HPDE6-E6E7 (cell line): Measurements from ENCODE around the gene SCFD1.
"Not testable (repeated sequence)": the region's sequence is repeated elsewhere in the genome, so short reads cannot be mapped to it uniquely, and the experiment has no call there.

ENCODE experiments used
- DNase-seq: peaks from one replicate; pipeline ENCODE4 v3.0.0; 2011; ENCODE audit warnings: missing footprints; ENCODE audit errors: extremely low spot score

SCFD1 gene

DNA sequence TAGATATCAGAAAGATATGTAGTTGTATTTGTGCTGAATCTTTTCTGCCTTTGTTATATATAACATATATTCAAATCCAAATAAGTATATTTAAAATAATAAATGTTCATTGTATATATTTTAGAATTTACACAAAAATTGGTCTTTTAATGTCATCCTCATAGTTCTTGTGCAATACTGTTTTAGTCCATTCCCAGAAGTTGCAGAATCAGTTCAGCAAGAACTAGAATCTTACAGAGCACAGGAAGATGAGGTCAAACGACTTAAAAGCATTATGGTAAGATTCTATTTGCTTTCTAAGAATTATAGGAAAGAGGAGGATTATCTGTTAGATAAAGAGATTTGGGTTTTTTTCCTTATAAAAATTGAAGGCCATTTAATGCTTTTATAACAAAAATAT lies 51.0 kb downstream of the SCFD1 start:
- DNase-seq, result no peak

DNA sequence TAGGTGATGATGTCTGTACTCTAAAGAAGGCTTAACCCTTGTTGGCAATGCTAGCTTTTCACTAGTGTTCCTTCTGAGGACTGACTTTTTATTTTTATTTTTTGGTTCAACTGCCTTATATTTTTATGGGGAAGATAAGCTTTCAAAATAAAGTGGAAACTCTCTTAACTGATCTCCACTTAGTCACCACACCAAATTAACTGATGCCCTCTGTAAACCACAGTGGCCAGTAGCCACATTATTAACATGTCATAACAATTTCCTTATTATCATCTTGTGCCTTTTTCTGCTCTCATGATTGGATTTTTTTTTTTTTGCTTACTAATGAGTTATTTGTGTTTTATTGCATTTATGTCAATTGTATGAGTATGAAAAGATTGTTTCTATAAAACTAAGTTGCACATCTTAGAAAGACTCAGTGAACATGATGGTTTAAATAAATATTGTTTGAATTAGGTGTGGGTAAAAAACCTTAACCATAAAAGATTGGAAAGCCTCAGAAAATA lies 56.9 kb downstream of the SCFD1 start:
- DNase-seq, result no peak

DNA sequence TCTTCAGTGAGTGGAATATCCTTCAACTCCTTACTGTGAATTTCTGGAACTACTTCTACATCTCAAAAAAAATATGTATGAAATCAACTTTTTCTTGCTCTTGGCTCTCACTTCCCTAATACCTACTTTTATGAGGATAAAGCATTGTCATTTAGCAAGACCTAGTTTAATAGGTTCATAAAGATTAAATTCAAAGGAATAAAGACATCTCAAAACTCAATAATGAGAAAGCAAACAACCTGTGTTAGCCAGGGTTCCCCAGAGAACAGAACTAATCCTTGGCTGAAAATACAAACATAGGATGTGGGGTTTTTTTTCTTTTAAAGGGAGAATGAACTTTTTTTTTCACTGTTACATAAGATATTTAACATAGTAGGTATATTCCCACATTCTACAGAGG lies 57.9 kb downstream of the SCFD1 start:
- DNase-seq, result no peak

DNA sequence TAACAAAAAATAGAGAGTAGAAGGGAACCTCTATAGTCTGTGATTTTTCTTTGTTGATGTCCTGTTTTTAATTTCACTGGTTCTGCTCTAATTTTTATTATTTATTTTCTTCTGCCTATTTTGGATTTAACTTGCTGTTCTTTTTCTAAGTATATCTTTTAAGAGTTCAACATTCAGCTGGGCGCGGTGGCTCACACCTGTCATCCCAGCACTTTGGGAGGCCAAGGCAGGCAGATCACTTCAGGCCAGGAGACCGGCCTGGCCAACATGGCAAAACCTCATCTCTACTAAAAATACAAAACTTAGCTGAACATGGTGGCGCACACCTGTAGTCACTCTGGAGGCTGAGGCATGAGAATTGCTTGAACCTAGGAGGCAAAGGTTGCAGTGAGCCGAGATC lies 58.7 kb downstream of the SCFD1 start:
- DNase-seq, result not testable (repeated sequence)

DNA sequence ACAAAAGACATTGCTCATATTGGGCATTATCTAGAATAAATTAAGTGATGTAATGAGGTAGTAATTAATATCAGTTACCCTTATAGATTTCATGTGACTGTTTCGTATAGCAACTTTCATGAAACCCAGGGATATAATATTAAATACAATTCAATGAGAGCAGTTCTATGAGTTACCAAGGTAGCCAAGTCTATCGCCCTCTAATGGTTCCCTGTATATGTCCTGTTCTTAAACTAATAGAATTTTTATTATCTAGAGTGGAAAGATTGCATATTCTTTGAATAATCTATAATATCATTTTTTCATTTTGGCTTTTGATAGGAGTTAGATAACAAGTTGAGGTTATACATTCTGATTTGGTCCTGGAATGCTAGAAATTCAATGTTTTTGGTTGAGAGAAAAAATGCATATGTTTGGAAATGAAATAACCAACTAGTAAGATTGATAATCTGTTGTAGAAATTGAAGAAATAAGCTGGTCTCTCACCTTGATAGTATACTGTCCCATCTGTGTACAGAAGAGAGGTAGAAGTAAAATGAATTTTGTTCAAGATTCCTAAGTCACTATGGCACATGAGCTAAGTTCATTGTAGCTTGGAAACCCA lies 59.7 kb downstream of the SCFD1 start:
- DNase-seq, result peak; percentile 2

DNA sequence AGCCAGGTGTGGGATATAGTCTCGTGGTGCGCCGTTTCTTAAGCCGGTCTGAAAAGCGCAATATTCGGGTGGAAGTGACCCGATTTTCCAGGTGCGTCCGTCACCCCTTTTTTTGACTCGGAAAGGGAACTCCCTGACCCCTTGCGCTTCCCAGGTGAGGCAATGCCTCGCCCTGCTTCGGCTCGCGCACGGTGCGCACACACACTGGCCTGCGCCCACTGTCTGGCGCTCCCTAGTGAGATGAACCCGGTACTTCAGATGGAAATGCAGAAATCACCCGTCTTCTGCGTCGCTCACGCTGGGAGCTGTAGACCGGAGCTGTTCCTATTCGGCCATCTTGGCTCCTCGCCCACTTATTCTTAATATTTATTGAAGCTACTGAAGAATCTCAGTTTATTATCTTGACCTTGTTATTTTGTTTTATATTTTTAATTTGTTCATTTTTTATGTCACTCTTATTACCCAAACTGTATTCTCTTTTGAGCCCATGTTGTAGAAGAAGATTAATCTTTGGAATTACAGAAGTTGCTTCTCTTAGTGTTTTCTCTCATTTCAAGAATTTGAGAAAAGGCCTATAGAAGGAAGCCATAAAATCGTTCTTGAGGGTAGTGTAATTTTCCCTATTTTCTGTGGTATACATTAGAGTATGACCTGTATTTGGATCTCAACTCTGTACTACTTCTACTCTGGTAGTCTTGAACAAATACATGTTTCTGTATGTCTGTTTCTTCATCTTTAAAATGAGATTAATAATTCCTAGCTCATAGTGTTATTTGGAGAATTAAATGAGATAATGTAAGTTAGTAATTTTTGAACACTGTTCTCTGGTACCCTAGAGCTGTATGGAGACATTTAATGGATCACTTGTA lies 68.6 kb downstream of the SCFD1 start:
- DNase-seq, result not testable (repeated sequence)

DNA sequence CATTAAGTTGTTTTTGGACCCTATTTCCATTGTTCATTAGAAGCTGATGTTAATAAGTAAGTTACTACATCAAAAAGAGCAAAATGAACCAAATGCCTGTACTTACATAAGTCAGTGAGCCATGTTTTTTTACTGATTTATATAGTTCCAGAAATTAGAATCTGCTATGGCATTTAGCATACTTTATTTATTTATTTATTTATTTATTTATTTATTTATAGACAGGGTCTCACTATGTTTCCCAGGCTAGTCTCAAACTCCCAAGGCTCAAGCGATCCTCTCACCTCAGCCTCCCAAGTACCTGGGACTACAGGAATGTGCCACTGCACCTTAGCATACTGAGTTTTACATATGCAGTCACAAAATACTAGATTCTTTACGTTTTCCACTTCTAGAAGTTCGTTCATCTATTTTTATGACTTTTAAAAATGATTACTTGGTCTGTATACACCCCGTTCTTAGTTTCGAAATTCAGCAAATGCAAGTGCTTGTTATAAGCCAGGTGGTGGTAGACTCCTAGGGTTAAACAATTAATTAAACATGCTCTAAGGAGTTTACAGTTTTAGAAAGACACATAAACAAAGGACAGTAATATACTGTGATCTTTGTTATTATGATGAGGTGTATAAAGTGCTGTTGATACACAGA lies 69.8 kb downstream of the SCFD1 start:
- no peak for DNase-seq

DNA sequence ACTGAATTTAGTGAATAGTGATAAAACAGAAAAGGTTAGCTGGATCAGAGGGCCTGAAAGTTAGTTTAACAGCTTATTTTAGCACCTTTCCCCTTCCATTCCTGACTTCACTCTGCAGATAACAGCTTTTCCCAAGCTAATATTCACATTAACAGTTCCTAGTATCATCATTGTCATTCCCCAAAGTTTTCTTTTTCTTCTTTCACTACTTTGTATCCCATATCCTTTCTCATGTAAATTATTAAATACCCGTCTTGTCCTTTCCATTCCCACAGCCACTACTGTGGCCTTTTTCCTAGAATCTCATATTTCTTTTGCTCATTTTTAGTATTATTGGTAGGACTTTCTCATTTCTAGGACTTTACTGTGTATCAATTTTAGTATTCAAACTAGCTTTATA lies 70.5 kb downstream of the SCFD1 start:
- DNase-seq, result no peak

DNA sequence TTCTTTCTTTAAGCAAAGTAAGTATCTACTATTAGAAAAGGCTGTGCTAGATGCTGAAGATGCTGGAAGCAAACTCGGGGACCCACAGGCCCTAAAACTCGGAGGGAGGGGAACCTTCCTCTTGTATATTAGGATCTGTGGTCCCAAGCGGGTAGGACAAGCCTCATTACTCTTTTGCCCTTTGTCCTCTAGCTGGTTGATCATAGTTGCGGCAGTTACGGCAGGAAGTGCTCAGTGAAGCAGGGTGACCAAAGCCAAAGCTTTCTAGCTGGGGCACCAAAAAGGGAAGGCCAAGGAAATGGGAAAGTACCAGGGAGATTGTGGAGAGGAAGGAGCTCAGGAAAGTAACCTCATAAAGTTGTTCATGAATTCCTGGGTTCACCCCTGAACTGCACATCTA lies 76.3 kb downstream of the SCFD1 start:
- no peak for DNase-seq

DNA sequence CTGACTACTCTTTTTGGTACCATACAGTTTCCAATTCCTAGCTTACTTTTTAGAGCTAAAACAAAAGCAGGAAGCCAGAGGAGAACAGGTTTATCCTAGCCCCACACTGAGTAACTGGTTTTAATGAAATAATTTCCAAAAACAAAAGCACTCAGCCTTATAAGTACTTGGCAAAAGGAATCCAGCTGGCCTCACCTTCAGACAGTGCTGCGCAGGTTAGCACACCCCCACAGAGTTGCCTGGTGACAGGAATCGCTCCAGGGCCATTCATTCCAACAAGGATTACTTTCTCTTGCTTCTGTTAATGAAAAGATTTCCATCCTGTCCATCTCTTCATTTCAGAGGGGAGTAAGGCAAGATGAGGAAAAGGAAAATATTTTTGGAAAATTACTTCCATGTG lies 84.6 kb downstream of the SCFD1 start:
- DNase-seq, result no peak

DNA sequence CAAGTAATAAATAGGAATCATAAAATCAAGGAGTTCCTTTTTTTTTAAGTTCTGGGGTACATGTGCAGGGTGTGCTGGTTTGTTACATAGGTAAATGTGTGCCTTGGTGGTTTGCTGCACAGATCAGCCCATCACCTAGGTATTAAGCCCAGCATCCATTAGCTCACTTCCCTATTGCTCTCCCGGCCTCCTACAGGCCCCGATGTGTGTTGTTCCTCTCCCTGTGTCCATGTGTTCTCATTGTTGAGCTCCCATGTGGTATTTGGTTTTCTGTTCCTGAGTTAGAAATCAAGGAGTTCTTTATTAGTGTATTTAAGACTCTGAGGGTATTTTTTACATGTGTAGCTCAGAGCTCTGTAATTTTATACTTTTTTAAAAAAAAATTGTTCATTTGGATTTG lies 86.0 kb downstream of the SCFD1 start:
- DNase-seq, result no peak

DNA sequence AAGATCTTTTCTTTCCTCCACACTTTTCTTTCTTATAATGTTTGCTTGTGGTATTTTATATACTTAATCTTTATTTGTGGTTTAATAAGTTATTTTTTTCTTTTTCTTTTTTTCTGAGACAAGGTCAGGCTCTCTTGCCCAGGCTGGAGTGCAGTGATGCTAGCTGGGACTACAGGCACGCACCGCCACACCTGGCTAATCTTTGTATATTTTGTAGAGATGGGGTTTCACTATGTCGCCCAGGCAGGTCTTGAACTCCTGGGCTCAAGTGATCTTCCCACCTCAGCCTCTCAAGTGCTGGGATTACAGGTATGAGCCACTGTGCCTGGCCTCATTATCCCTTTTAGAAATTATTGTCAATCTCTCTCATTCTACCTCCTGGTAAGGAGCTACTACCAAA lies 87.1 kb downstream of the SCFD1 start:
- no peak for DNase-seq

DNA sequence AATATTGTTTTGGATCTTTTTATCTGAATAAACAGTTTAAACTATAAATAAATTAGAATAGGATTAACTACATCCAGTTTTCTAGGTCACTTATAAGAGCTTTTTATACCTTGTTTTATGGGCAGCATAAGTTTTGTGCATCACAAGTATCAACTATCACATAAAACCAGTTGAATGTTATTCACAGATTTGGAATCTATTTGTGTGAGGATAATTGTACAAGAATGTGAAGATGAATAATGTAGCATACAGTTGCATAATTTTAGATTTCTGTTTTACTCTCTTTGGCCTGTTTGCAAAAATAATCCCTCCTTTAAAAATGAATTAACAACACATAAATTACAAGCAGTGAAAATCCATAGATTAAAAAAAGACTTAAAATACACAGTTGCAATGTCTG lies 88.8 kb downstream of the SCFD1 start:
- DNase-seq, result no peak

DNA sequence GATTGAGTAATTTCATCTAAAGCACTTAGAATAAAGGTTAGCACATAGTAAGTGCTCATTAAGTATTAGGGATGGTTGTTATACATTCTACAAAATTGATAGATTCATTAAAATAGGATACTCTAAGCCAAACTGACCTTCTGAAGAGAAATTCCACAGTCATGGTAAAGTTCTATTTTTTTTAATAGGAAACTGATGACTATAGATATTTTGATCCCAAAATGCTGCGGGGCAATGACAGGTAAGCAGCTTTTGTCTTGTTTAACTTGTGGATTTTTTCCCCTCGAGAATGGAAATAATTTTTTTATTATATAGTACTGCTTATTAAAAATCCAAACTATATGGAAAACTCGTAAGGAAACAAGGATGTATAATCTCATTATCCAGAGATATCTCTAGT lies 97.0 kb downstream of the SCFD1 start:
- DNase-seq, result no peak

DNA sequence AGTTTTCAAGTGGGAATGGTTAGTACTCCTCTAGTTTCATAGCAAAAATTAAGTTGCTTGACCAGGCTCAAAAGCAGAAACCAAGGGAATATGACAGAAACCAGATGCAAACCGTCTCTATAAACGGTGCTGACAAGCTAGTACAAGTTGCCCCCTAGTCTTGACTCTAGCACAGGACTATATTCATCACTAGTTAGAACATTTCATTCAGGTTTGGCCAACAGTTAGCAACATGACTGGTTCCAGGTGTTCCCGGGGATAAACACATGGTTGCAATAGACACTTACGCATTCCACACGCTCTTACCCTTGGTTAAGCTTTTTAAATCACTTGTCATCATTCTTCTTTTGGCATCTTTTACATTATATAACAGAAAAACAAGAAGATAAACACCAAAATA lies 103.6 kb downstream of the SCFD1 start:
- DNase-seq, result no peak

DNA sequence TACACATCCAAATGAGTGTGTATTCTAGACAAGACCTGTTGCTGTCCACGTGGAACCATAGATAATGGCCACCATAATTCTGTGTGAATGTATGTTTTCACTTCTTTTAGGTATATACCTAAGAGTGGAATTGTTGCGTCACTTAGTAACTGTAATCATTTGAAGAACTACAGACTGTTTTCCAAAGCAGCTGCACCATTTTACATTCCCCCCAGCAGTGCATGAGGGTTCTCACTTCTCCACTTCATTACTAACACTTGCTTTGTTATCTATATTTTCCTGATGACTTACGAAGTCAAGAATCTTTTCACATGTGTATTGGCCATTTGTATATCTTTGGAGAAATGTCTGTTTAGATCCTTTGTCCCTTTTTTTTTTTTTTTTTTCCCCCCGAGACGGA lies 106.4 kb downstream of the SCFD1 start:
- no peak for DNase-seq

DNA sequence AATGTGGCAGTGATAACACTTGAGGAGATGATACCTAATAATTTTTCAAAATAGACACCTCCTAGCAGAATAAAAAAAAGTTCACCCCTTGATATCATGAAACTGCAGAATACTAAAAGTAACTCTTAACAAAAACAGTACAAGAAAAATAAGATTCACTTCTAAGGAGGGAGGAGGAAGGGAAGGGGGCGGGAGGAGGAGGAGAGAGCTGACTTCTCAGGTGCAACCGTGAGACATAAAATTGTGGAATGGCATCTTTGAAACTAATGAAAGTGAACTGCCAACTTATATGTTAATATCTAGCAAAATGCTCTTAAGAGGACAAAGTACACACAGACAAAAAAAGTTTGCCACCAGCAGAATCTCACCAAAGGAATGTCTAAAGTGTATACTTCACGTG lies 115.8 kb downstream of the SCFD1 start:
- DNase-seq, result no peak

DNA sequence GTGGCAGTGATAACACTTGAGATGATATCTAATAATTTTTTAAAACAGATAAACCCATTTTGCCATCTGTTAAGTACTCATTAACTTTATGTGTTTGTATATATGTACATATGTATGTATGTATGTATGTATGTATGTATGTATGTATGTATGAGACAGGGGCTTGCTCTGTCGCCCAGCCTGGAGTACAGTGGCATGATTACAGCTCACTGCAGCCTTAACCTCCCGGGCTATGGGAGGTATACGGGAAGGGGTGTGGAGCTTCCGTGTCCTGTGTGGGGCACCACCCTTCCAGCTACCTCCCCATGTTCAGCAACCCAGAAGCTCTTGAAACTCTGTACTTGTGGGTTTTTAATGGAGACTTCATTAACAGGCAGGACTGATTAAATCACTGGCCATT lies 116.9 kb downstream of the SCFD1 start:
- no peak for DNase-seq

DNA sequence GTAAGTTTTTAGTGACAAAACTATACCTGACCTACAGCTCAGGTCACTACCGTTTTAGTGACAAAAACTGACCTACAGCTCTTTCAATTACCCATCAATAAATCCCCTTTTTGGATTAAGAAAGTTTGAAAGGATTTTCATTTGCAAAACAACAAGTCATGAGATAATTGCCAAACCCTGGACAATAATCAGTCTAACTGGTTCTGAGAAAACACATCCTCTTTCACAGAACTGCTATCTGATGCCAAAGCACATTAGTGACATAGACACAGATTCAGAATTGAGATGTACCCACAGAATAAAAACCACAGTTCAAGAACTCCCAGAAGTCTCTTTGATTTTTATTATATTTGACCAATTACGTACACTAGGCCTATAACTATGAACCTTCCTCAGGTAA lies 126.2 kb downstream of the SCFD1 start:
- no peak for DNase-seq

DNA sequence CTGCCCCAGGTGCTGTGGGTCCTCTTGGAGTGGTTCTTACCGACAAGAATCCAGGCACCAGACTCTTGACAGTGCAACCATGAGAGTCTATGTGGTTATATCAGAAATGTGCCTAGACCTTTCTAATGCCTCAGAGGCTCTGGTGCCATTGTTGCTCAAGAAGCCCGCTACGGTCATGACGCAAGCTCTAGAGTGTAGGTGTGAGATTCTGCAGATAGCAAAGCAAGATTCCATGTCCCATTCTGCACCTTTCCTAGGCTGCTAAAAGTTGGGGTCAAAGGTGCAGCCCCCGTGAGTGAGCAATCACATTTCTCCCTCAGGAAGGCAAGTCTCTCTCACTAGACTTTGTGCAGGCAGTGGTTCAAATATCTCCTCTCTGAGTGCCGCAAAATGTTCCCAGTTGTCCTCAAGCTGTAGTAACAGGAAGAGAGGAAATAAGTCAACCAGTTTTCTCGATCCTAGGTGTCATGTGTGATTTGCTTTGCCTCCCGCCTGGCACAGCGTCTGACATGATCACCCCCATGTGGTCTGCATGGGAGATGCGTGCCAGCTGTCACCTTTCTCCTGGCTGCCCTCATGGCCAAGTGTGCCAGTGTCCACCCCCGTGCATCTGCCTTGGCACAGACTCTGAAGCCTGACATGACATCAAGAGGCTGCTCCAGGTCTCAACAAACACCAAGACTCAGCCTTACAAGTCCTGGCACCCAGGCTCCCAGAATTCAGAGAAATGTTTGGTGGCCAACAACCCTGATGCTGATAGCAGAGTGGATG lies 129.7 kb downstream of the SCFD1 start:
- no peak for DNase-seq

DNA sequence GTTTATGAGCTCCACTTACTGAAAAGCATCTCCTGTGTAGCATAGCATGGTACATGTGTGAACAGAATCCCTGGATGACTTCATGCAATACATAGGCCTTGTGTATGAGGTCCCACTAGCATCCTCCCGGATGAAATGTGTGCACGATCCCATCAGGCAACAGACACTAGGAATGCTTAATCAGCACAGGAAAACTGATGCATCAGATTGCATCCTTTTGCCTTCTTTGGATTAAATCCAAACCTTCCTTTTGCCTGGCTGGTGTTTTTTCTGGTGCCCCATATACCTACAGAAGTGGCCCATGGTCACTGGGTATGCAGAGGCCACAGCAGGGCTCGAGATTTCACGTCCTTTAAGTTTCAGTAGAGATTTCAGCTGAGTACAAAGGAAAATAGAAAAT lies 131.3 kb downstream of the SCFD1 start:
- DNase-seq, result no peak

DNA sequence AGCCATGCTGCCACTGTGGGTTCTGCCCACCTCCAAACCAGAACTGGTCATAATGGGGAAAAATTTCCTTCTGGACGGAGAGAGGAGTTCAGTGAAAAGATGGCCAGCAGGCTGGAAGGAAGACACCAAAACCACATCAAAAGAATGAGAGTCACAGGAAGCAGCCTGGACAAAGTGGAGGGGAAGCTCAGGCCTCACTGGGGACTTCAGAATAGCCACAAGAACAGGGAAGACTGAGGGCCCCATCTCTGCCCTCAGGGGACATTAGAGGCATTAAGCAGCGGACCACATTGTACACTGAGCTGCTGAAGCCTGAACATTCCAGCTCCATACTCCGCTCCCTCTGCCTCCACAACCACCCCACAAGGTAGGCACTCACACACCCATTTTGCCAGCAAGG lies 132.7 kb downstream of the SCFD1 start:
- DNase-seq, result no peak
